Smooth muscle cell of the brain vasculature (primary cell): ENCODE data around the gene TSPAN2.

Experiments
- DNase-seq: peaks from one replicate; pipeline ENCODE4 v3.0.0-alpha.2; 2012; ENCODE audit warnings: low read depth, low spot score

TSPAN2 gene

GRCh38 chr1:115114308-115114707 is 25.0 kb upstream of the TSPAN2 start:
- DNase-seq = no peak

- no peak for DNase-seq
Measured at GRCh38 chr1:115113766-115114165, 24.5 kb upstream of the TSPAN2 start.

- no peak for DNase-seq
Measured at GRCh38 chr1:115112496-115113375, 23.4 kb upstream of the TSPAN2 start.

GRCh38 chr1:115107516-115108260 is 18.4 kb upstream of the TSPAN2 start:
- DNase-seq = no peak

- DNase-seq = no peak
Measured at GRCh38 chr1:115105831-115106230, 16.5 kb upstream of the TSPAN2 start.

- DNase-seq = no peak
Measured at GRCh38 chr1:115099693-115100050, 10.4 kb upstream of the TSPAN2 start.

GRCh38 chr1:115098979-115099692 is 9.8 kb upstream of the TSPAN2 start:
- DNase-seq = no peak

- no peak for DNase-seq
Measured at GRCh38 chr1:115092175-115092574, 2.9 kb upstream of the TSPAN2 start.

- no peak for DNase-seq
Measured at GRCh38 chr1:115091572-115091971, 2.3 kb upstream of the TSPAN2 start.

GRCh38 chr1:115090956-115091355 is 1.7 kb upstream of the TSPAN2 start:
- no peak for DNase-seq

GRCh38 chr1:115090540-115090939 is 1.2 kb upstream of the TSPAN2 start:
- no peak for DNase-seq

- no peak for DNase-seq
Measured at GRCh38 chr1:115090186-115090490, 835 bp upstream of the TSPAN2 start.

GRCh38 chr1:115088871-115089419 is 358 bp downstream of the TSPAN2 start:
- DNase-seq = no peak

- DNase-seq = no peak
Measured at GRCh38 chr1:115088115-115088778, 1.1 kb downstream of the TSPAN2 start.

GRCh38 chr1:115086176-115086830 is 3.0 kb downstream of the TSPAN2 start:
- DNase-seq = no peak

GRCh38 chr1:115084902-115085511 is 4.3 kb downstream of the TSPAN2 start:
- DNase-seq = no peak

- DNase-seq = no peak
Measured at GRCh38 chr1:115082949-115083348, 6.4 kb downstream of the TSPAN2 start.

- no peak for DNase-seq
Measured at GRCh38 chr1:115078708-115079107, 10.6 kb downstream of the TSPAN2 start.

GRCh38 chr1:115077984-115078330 is 11.3 kb downstream of the TSPAN2 start:
- no peak for DNase-seq

GRCh38 chr1:115077286-115077983 is 11.9 kb downstream of the TSPAN2 start:
- DNase-seq = no peak
